GM12872 (cell line): ENCODE data around the gene AFAP1.

Source experiments
- CTCF ChIP-seq: IDR thresholded peaks from 3 replicates; pipeline ENCODE4 v1.5.1; 2011; ENCODE audit warnings: low read depth, mild to moderate bottlenecking, low read length, moderate library complexity; ENCODE audit not compliant: insufficient read depth

Gene AFAP1

GRCh38 chr4:7747062-7747385 is 192.6 kb downstream of the AFAP1 start:
- no peak for TF ChIP-seq CTCF

- no peak for TF ChIP-seq CTCF
Measured at GRCh38 chr4:7746351-7747061, 193.2 kb downstream of the AFAP1 start.

GRCh38 chr4:7745301-7745885 is 194.3 kb downstream of the AFAP1 start:
- TF ChIP-seq CTCF = no peak

GRCh38 chr4:7744142-7744804 is 195.4 kb downstream of the AFAP1 start:
- TF ChIP-seq CTCF = no peak

GRCh38 chr4:7742807-7743280 is 196.8 kb downstream of the AFAP1 start:
- TF ChIP-seq CTCF = no peak

- no peak for TF ChIP-seq CTCF
Measured at GRCh38 chr4:7741946-7742806, 197.5 kb downstream of the AFAP1 start.
